Esophagus squamous epithelium (tissue), 4 donors: ENCODE data around the gene GNG13.

Source experiments
- POLR2A ChIP-seq, 4 donors: fragments of 450-650 bp; IDR thresholded peaks; one replicate each; pipeline ENCODE4 v1.6.1; 2017; ENCODE audit warnings: antibody characterized with exemption in 4 of 4, mild to moderate bottlenecking in 4 of 4, moderate library complexity in 3 of 4
- TF ChIP-seq, protein P1 (sequence below), 6 experiments: fragments of 450-650 bp in 4 of 6; fragments of 200-600 bp in 2 of 6; sonication (generic) in 2 of 6; IDR thresholded peaks; one replicate each; pipeline ENCODE4 v1.5.1; 2016 to 2019; ENCODE audit warnings: antibody characterized with exemption in 6 of 6, mild to moderate bottlenecking in 4 of 6, moderate library complexity in 4 of 6

DNA sequence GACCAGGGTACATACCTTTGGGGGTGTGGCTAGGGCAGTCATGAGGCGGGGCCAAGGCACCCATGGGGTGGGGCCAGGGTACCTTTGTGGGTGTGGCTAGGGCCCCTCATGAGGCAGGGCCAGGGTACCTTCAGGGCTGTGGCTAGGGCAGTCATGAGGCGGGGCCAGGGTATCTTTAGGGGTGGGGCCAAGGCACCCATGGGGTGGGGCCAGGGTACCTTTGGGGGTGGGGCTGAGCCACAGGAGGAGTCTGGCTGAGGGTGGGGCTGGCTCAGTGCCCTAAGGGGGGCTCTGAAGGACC, 3.5 kb downstream of the GNG13 start:
- no peak for TF ChIP-seq POLR2A (IDR thresholded peaks at IDR 0.05)
- TF ChIP-seq, protein P1, sequence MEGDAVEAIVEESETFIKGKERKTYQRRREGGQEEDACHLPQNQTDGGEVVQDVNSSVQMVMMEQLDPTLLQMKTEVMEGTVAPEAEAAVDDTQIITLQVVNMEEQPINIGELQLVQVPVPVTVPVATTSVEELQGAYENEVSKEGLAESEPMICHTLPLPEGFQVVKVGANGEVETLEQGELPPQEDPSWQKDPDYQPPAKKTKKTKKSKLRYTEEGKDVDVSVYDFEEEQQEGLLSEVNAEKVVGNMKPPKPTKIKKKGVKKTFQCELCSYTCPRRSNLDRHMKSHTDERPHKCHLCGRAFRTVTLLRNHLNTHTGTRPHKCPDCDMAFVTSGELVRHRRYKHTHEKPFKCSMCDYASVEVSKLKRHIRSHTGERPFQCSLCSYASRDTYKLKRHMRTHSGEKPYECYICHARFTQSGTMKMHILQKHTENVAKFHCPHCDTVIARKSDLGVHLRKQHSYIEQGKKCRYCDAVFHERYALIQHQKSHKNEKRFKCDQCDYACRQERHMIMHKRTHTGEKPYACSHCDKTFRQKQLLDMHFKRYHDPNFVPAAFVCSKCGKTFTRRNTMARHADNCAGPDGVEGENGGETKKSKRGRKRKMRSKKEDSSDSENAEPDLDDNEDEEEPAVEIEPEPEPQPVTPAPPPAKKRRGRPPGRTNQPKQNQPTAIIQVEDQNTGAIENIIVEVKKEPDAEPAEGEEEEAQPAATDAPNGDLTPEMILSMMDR (IDR thresholded peaks at IDR 0.05): no peak
